GM12878 (cell line): ENCODE results near the gene PTMA. TPM values are rescaled to one million over a fixed set of nuclear protein-coding genes. Genes with fewer than 3 reads are reported as not detected.

Experiments
- BACH1 ChIP-seq: fragments of 450-650 bp; IDR thresholded peaks from 2 replicates; pipeline ENCODE4 v1.6.1; 2017; ENCODE audit warnings: mild to moderate bottlenecking, borderline replicate concordance
- CHD4 ChIP-seq: fragments of 200-600 bp; sonication (generic); IDR thresholded peaks from 2 replicates; pipeline ENCODE4 v1.6.1; 2016; ENCODE audit warnings: mild to moderate bottlenecking
- DPF2 ChIP-seq: fragments of 450-650 bp; IDR thresholded peaks from 2 replicates; pipeline ENCODE4 v1.6.1; 2017; ENCODE audit warnings: mild to moderate bottlenecking
- EGR1 ChIP-seq, 2 experiments: IDR thresholded peaks; 1 replicate in 1 of 2; 2 replicates in 1 of 2; pipeline ENCODE4 v1.6.1; 2011 to 2012; ENCODE audit warnings: low read depth in 2 of 2, low read length in 2 of 2, borderline replicate concordance in 1 of 2, mild to moderate bottlenecking in 1 of 2, moderate library complexity in 1 of 2
- HSF1 ChIP-seq: fragments of 150-350 bp; IDR thresholded peaks from 2 replicates; pipeline ENCODE4 v1.6.1; 2014; ENCODE audit warnings: mild to moderate bottlenecking, low read depth, low read length
- MLLT1 ChIP-seq: fragments of 450-650 bp; IDR thresholded peaks from 2 replicates; pipeline ENCODE4 v1.6.1; 2016; ENCODE audit warnings: mild to moderate bottlenecking
- MYB ChIP-seq: fragments of 150-350 bp; IDR thresholded peaks from 2 replicates; pipeline ENCODE4 v1.6.1; 2014; ENCODE audit warnings: mild to moderate bottlenecking, low read depth, low read length, borderline replicate concordance
- NFXL1 ChIP-seq: fragments of 450-650 bp; IDR thresholded peaks from 2 replicates; pipeline ENCODE4 v1.6.1; 2017; ENCODE audit warnings: antibody characterized with exemption, mild to moderate bottlenecking, borderline replicate concordance
- NFYB ChIP-seq: IDR thresholded peaks from 2 replicates; pipeline ENCODE4 v1.6.1; 2011; ENCODE audit warnings: low read depth, mild to moderate bottlenecking, low read length, improper control_type of control experiment, moderate library complexity; ENCODE audit not compliant: insufficient read depth
- NR2C2 ChIP-seq: IDR thresholded peaks from 2 replicates; pipeline ENCODE4 v1.6.1; 2011; ENCODE audit warnings: borderline replicate concordance, low read depth; ENCODE audit not compliant: control insufficient read depth, insufficient read length
- NRF1 ChIP-seq: conservative IDR thresholded peaks from 2 replicates; pipeline ENCODE4 v1.6.1; 2011; ENCODE audit warnings: mild to moderate bottlenecking, low read depth, low read length, improper control_type of control experiment
- PAX8 ChIP-seq: fragments of 450-650 bp; IDR thresholded peaks from 2 replicates; pipeline ENCODE4 v1.6.1; 2017; ENCODE audit warnings: mild to moderate bottlenecking, moderate library complexity
- RAD51 ChIP-seq: fragments of 450-650 bp; IDR thresholded peaks from 2 replicates; pipeline ENCODE4 v1.6.1; 2016; ENCODE audit warnings: moderate library complexity, mild to moderate bottlenecking, inconsistent platforms
- SIN3A ChIP-seq: IDR thresholded peaks from 2 replicates; pipeline ENCODE4 v1.6.1; 2012; ENCODE audit warnings: low read depth, low read length, improper control_type of control experiment
- STAT1 ChIP-seq: fragments of 450-650 bp; conservative IDR thresholded peaks from 2 replicates; pipeline ENCODE4 v1.6.1; 2014; ENCODE audit warnings: antibody characterized with exemption, mild to moderate bottlenecking
- TCF12 ChIP-seq: IDR thresholded peaks from 2 replicates; pipeline ENCODE4 v1.6.1; 2011; ENCODE audit warnings: low read depth, mild to moderate bottlenecking, low read length
- USF2 ChIP-seq: IDR thresholded peaks from 2 replicates; pipeline ENCODE4 v1.6.1; 2011; ENCODE audit warnings: low read depth, low read length, improper control_type of control experiment, borderline replicate concordance
- ZNF217 ChIP-seq: fragments of 450-650 bp; IDR thresholded peaks from 2 replicates; pipeline ENCODE4 v1.6.1; 2017; ENCODE audit warnings: antibody characterized with exemption, mild to moderate bottlenecking
- ZZZ3 ChIP-seq: IDR thresholded peaks from 2 replicates; pipeline ENCODE4 v1.6.1; 2011; ENCODE audit warnings: low read depth; ENCODE audit not compliant: control insufficient read depth, insufficient read length
- polyA plus RNA-seq, 11 experiments: library from polyadenylated mRNA; depleted of rRNA in 4 of 11; unstranded in 6 of 11; stranded (reverse) in 5 of 11; fragments of >200 nt; fragmentation: Nextera tagmentation in 4 of 11; fragmentation: Illumina TruSeq in 1 of 11; extraction: Ambion mirVana in 4 of 11; extraction: Trizol in 1 of 11; gene quantifications; 1 replicate in 1 of 11; 2 replicates in 10 of 11; pipeline versions ENCODE4 v1.2.1 to v1.2.3, GENCODE V29; 2011 to 2016; ENCODE audit warnings: inconsistent platforms in 2 of 11, missing spikeins in 2 of 11, low read depth in 1 of 11
- total RNA-seq, 4 experiments: library from RNA; depleted of rRNA in 3 of 4; stranded (reverse); fragments of >200 nt in 3 of 4; fragmentation: Illumina TruSeq in 1 of 4; extraction: Trizol in 1 of 4; gene quantifications; 2 replicates each; pipeline versions ENCODE4 v1.2.1 to v1.2.3, GENCODE V29; 2013 to 2021
- TF ChIP-seq, protein P1 (sequence below): fragments of 450-650 bp; IDR thresholded peaks from 2 replicates; pipeline ENCODE4 v1.6.1; 2017; ENCODE audit warnings: mild to moderate bottlenecking, moderate library complexity
- TF ChIP-seq, protein P2 (sequence below): IDR thresholded peaks from 2 replicates; pipeline ENCODE4 v1.6.1; 2011; ENCODE audit warnings: low read depth, mild to moderate bottlenecking, low read length, moderate library complexity, borderline replicate concordance; ENCODE audit errors: extremely low read depth

Gene PTMA
- total and polyA plus RNA-seq, 10 of the 15 experiments (the other 5 are each of a cell fraction or from before 2014, with no cell fraction given), result 1,144 to 5,018 (median 3,464) TPM

- TF ChIP-seq NR2C2 (no peak), NRF1 (peak; percentile 80), TCF12 (peak; percentile 87; the same call in 1 of the 2 replicates), MLLT1 (peak; percentile 96), ZZZ3 (no peak), HSF1 (no peak), NFYB (peak; percentile 91), NFXL1 (peak; percentile 83; the same call in 1 of the 2 replicates), DPF2 (peak; percentile 57), ZNF217 (peak; percentile 82; the same call in 1 of the 2 replicates), MYB (no peak), CHD4 (no peak), USF2 (no peak), SIN3A (0 out of 2 replicates have a peak, but pooled peaks have one; percentile 39), EGR1 (IDR thresholded peaks at IDR 0.05; ENCODE audit: borderline replicate concordance in 1 of 2, low read depth in 2 of 2, low read length in 2 of 2) (peak in 1 of 2 experiments; percentile 92; a peak in 2 of 3 replicates), STAT1 (0 out of 2 replicates have a peak, but pooled peaks have one; percentile 22), RAD51 (no peak), PAX8 (no peak), BACH1 (0 out of 2 replicates have a peak, but pooled peaks have one; percentile 33)
- TF ChIP-seq, protein P1, sequence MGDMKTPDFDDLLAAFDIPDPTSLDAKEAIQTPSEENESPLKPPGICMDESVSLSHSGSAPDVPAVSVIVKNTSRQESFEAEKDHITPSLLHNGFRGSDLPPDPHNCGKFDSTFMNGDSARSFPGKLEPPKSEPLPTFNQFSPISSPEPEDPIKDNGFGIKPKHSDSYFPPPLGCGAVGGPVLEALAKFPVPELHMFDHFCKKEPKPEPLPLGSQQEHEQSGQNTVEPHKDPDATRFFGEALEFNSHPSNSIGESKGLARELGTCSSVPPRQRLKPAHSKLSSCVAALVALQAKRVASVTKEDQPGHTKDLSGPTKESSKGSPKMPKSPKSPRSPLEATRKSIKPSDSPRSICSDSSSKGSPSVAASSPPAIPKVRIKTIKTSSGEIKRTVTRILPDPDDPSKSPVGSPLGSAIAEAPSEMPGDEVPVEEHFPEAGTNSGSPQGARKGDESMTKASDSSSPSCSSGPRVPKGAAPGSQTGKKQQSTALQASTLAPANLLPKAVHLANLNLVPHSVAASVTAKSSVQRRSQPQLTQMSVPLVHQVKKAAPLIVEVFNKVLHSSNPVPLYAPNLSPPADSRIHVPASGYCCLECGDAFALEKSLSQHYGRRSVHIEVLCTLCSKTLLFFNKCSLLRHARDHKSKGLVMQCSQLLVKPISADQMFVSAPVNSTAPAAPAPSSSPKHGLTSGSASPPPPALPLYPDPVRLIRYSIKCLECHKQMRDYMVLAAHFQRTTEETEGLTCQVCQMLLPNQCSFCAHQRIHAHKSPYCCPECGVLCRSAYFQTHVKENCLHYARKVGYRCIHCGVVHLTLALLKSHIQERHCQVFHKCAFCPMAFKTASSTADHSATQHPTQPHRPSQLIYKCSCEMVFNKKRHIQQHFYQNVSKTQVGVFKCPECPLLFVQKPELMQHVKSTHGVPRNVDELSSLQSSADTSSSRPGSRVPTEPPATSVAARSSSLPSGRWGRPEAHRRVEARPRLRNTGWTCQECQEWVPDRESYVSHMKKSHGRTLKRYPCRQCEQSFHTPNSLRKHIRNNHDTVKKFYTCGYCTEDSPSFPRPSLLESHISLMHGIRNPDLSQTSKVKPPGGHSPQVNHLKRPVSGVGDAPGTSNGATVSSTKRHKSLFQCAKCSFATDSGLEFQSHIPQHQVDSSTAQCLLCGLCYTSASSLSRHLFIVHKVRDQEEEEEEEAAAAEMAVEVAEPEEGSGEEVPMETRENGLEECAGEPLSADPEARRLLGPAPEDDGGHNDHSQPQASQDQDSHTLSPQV, result peak; percentile 92
- TF ChIP-seq, protein P2, sequence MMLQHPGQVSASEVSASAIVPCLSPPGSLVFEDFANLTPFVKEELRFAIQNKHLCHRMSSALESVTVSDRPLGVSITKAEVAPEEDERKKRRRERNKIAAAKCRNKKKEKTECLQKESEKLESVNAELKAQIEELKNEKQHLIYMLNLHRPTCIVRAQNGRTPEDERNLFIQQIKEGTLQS, result no peak
These were observed at the start of gene PTMA (continued) for GRCh38 chr2:231707927-231708772.
